ENCODE results near the gene PDK2.
"Not testable (repeated sequence)": the region's sequence is repeated elsewhere in the genome, so short reads cannot be mapped to it uniquely, and the experiment has no call there.

Gene PDK2

GRCh38 chr17:50058296-50058953 is 36.7 kb upstream of the PDK2 start:
- no peak for DNase-seq (ENCODE audit: low spot score)

GRCh38 chr17:50059256-50059655 is 35.9 kb upstream of the PDK2 start:
- no peak for DNase-seq (ENCODE audit: low spot score)

GRCh38 chr17:50059759-50060273 is 35.3 kb upstream of the PDK2 start:
- DNase-seq (ENCODE audit: low spot score) = peak; percentile 43

- DNase-seq (ENCODE audit: low spot score) = peak; percentile 64
Observed at GRCh38 chr17:50060951-50061712, 34.0 kb upstream of the PDK2 start.

- not testable (repeated sequence) for DNase-seq (ENCODE audit: low spot score)
Observed at GRCh38 chr17:50061713-50062045, 33.5 kb upstream of the PDK2 start.

- DNase-seq (ENCODE audit: low spot score) = peak; percentile 66
Observed at GRCh38 chr17:50062293-50063243, 32.6 kb upstream of the PDK2 start.

GRCh38 chr17:50063561-50064252 is 31.4 kb upstream of the PDK2 start:
- no peak for DNase-seq (ENCODE audit: low spot score)

- peak; percentile 89 for DNase-seq (ENCODE audit: low spot score)
Observed at GRCh38 chr17:50064253-50065001, 30.7 kb upstream of the PDK2 start.

- DNase-seq (ENCODE audit: low spot score) = no peak
Observed at GRCh38 chr17:50065056-50065455, 30.1 kb upstream of the PDK2 start.

GRCh38 chr17:50066995-50067394 is 28.2 kb upstream of the PDK2 start:
- no peak for DNase-seq (ENCODE audit: low spot score)

GRCh38 chr17:50067996-50068395 is 27.2 kb upstream of the PDK2 start:
- DNase-seq (ENCODE audit: low spot score) = no peak

- DNase-seq (ENCODE audit: low spot score) = no peak
Observed at GRCh38 chr17:50070908-50071680, 24.1 kb upstream of the PDK2 start.

GRCh38 chr17:50071692-50072091 is 23.5 kb upstream of the PDK2 start:
- DNase-seq (ENCODE audit: low spot score) = no peak

- DNase-seq (ENCODE audit: low spot score) = no peak
Observed at GRCh38 chr17:50072130-50072529, 23.0 kb upstream of the PDK2 start.

- no peak for DNase-seq (ENCODE audit: low spot score)
Observed at GRCh38 chr17:50072925-50073324, 22.2 kb upstream of the PDK2 start.

- no peak for DNase-seq (ENCODE audit: low spot score)
Observed at GRCh38 chr17:50074227-50074626, 20.9 kb upstream of the PDK2 start.

- no peak for DNase-seq (ENCODE audit: low spot score)
Observed at GRCh38 chr17:50075446-50076032, 19.6 kb upstream of the PDK2 start.

- DNase-seq (ENCODE audit: low spot score) = no peak
Observed at GRCh38 chr17:50076221-50076590, 18.9 kb upstream of the PDK2 start.

GRCh38 chr17:50076591-50077235 is 18.4 kb upstream of the PDK2 start:
- no peak for DNase-seq (ENCODE audit: low spot score)

Measured in GM03348 (cell line).